Measurements from ENCODE around the gene FMN2. TPM values are rescaled to one million over a fixed set of nuclear protein-coding genes. Genes with fewer than 3 reads are reported as not detected.

Gene FMN2
- total and polyA plus RNA-seq, 3 donors from 2014 or later: 3.8 to 8.3 (median 4.3) TPM

- no peak overlapping the region for H3K4me3 ChIP-seq
- 94 to 95% methylated on average over 1 of the region's 1 CpG for WGBS, 2 donors
- no peak for TF ChIP-seq CTCF (IDR thresholded peaks at IDR 0.05)
- TF ChIP-seq POLR2A (IDR thresholded peaks at IDR 0.05): no peak
- H3K27ac ChIP-seq: no peak overlapping the region
- H3K9me3 ChIP-seq: no peaks in the 10 kb centered on the region
- DNase-seq: no peak
- no peaks in the 10 kb centered on the region for H3K4me1 ChIP-seq
- intact Hi-C loops (cut with DNase I; ENCODE audit: low total_unique reads): no loop called here
- H3K27me3 ChIP-seq: no peaks in the 10 kb centered on the region
- no peaks in the 10 kb centered on the region for H3K36me3 ChIP-seq (ENCODE audit: low read depth, missing control alignments)
Observed at GRCh38 chr1:240134113-240134512, 42.4 kb downstream of the FMN2 start.

GRCh38 chr1:240134596-240134995 lies 42.9 kb downstream of the FMN2 start:
- Histone ChIP-seq H3K4me3 (no peak overlapping the region), H3K36me3 (ENCODE audit: low read depth, missing control alignments) (no peaks in the 10 kb centered on the region), H3K27me3 (no peaks in the 10 kb centered on the region), H3K4me1 (no peaks in the 10 kb centered on the region), H3K27ac (no peak overlapping the region), H3K9me3 (no peaks in the 10 kb centered on the region)
- TF ChIP-seq CTCF (IDR thresholded peaks at IDR 0.05) (no peak), POLR2A (IDR thresholded peaks at IDR 0.05) (no peak)
- DNase-seq: no peak
- WGBS, 2 donors: 82 to 83% methylated on average over 2 of the region's 2 CpGs
- intact Hi-C loops (cut with DNase I; ENCODE audit: low total_unique reads): no loop called here

- no peak for DNase-seq
- Histone ChIP-seq H3K27me3 (no peaks in the 10 kb centered on the region), H3K27ac (no peak overlapping the region), H3K4me1 (no peaks in the 10 kb centered on the region), H3K4me3 (no peak overlapping the region), H3K9me3 (no peaks in the 10 kb centered on the region), H3K36me3 (ENCODE audit: low read depth, missing control alignments) (no peaks in the 10 kb centered on the region)
- intact Hi-C loops (cut with DNase I; ENCODE audit: low total_unique reads): no loop called here
- 81 to 84% methylated on average over 3 of the region's 3 CpGs for WGBS, 2 donors
- TF ChIP-seq POLR2A (IDR thresholded peaks at IDR 0.05) (no peak), CTCF (IDR thresholded peaks at IDR 0.05) (no peak)
Observed at GRCh38 chr1:240136402-240136801, 44.7 kb downstream of the FMN2 start.

- H3K4me3 ChIP-seq: no peak overlapping the region
- no peaks in the 10 kb centered on the region for H3K36me3 ChIP-seq (ENCODE audit: low read depth, missing control alignments)
- TF ChIP-seq CTCF (IDR thresholded peaks at IDR 0.05) (no peak), POLR2A (IDR thresholded peaks at IDR 0.05) (no peak)
- H3K27me3 ChIP-seq: no peaks in the 10 kb centered on the region
- no peak overlapping the region for H3K27ac ChIP-seq
- no peaks in the 10 kb centered on the region for H3K4me1 ChIP-seq
- intact Hi-C loops (cut with DNase I; ENCODE audit: low total_unique reads): no loop called here
- WGBS, 2 donors: 58 to 70% methylated on average over 4 of the region's 4 CpGs
- DNase-seq: no peak
- H3K9me3 ChIP-seq: no peaks in the 10 kb centered on the region
Observed at GRCh38 chr1:240138867-240139266, 47.2 kb downstream of the FMN2 start.

GRCh38 chr1:240139511-240139910 lies 47.8 kb downstream of the FMN2 start:
- intact Hi-C loops (cut with DNase I; ENCODE audit: low total_unique reads): no loop called here
- no peak overlapping the region for H3K27ac ChIP-seq
- H3K9me3 ChIP-seq: no peaks in the 10 kb centered on the region
- 68 to 76% methylated on average over 5 of the region's 5 CpGs for WGBS, 2 donors
- H3K4me1 ChIP-seq: no peaks in the 10 kb centered on the region
- no peak overlapping the region for H3K4me3 ChIP-seq
- no peak for DNase-seq
- no peaks in the 10 kb centered on the region for H3K36me3 ChIP-seq (ENCODE audit: low read depth, missing control alignments)
- TF ChIP-seq CTCF (IDR thresholded peaks at IDR 0.05) (no peak), POLR2A (IDR thresholded peaks at IDR 0.05) (no peak)
- no peaks in the 10 kb centered on the region for H3K27me3 ChIP-seq
